ENCODE data around the gene ABRACL. TPM values are rescaled to one million over a fixed set of nuclear protein-coding genes. Genes with fewer than 3 reads are reported as not detected.
"Not testable (repeated sequence)": the region's sequence is repeated elsewhere in the genome, so short reads cannot be mapped to it uniquely, and the experiment has no call there.

Gene ABRACL
- total RNA-seq, 1 donor from 2014 or later, result 57.1 TPM

- DNase-seq, result no peak
Measured at GRCh38 chr6:139011980-139012379, 16.6 kb upstream of the ABRACL start.

GRCh38 chr6:139013185-139013800 is 15.3 kb upstream of the ABRACL start:
- DNase-seq, result no peak

GRCh38 chr6:139014945-139015344 is 13.6 kb upstream of the ABRACL start:
- DNase-seq, result no peak

DNA sequence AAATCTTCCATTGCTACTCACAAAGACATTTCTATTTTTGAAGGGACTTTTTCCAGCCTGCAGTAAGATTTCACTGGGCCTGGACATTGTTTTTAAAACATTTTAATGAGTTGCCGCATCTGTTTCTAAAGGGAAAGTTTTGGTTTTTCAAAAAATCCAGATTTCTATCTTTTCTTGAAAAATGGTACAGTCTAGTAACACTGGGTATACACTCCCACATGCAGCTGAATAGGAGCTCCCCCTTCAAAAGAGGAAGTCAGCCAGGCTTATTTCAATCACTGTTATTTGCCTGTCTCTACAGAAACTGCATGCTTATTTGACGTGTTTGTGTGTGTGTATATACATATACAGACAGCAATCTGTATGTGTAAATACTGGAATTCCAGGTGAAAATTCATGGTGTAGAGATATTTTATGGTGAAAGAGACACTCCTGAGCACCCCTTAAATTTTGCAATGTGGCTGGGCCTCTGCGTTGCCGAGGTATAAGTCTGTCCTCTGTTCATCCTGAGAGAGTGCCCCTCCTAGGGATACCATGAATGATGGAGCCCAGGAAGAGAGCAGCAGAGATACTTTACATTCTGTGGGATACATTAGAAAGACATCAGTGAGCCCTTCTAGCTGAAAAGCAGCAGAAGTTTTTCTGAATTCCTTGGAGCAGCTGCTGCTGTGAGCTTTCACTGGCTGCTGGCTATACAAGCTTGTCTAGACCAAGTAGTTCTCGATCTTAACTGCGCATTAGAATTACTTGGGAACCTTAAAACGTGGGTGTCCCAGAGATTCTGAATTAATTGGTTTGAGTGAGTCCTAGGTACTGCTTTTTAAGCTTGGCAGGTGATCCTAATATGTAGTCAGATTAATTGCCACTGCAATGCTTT is 12.0 kb upstream of the ABRACL start:
- no peak for DNase-seq

- no peak for DNase-seq
Measured at GRCh38 chr6:139017227-139017626, 11.3 kb upstream of the ABRACL start.

DNA sequence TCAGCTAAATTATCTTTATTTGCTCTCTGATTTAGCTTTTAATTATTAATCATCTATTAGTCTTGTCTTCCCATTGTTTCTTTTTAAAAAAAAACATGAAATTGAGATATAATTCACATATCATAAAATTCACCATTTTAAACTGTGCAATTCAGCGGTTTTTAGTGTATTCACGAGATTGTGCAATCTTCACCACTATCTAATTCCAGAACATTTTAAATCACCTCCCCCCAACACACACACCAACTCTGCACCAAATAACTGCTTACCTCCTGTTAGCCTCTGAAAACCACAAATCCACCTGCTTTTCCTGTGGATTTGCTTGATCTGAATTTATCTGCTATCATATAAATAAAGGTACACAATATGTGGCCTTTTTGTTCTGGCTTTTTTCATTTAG is 8.8 kb upstream of the ABRACL start:
- no peak for DNase-seq

DNA sequence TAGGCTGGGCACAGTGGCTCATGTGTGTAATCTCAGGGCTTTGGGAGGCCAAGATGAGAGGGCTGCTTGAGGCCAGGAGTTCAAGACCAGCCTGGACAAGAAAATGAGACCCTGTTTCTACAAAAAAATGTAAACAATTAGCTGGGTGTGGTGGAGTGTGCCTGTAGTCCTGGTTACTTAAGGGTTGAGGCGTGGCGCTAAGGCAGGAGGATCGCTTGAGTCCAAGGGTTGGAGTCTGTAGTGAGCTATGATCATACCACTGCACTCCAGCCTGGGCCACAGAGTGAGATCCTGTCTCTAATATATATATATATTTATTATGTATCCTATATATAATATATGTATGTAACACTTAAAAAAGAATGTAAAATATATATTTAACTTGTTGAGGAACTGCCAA is 7.9 kb upstream of the ABRACL start:
- DNase-seq, result no peak

- DNase-seq, result not testable (repeated sequence)
Measured at GRCh38 chr6:139025416-139025815, 3.1 kb upstream of the ABRACL start.

- DNase-seq, result no peak
Measured at GRCh38 chr6:139027620-139028182, 844 bp upstream of the ABRACL start.

DNA sequence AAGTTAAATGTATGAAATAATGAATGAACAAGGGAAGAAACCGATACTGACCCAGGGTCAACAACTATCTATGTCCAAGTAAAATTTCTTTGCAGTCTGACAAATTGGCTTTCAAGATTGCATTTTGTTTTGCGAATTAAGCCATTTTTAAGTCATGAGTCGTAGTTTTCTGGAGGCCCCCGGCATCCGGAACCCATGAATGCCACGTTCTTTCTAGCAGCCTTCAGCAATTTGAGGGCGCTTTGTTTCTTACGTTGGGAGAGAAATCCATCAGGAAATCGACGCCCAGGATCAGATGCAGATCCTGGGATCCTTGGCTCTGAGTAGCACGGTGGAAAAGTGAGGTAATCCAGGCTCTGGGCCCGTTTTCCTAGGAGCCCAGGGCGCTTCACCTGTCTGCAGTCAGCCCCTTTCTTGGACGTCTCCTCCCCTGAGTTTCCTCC is 309 bp upstream of the ABRACL start:
- DNase-seq, result peak; percentile 31

DNA sequence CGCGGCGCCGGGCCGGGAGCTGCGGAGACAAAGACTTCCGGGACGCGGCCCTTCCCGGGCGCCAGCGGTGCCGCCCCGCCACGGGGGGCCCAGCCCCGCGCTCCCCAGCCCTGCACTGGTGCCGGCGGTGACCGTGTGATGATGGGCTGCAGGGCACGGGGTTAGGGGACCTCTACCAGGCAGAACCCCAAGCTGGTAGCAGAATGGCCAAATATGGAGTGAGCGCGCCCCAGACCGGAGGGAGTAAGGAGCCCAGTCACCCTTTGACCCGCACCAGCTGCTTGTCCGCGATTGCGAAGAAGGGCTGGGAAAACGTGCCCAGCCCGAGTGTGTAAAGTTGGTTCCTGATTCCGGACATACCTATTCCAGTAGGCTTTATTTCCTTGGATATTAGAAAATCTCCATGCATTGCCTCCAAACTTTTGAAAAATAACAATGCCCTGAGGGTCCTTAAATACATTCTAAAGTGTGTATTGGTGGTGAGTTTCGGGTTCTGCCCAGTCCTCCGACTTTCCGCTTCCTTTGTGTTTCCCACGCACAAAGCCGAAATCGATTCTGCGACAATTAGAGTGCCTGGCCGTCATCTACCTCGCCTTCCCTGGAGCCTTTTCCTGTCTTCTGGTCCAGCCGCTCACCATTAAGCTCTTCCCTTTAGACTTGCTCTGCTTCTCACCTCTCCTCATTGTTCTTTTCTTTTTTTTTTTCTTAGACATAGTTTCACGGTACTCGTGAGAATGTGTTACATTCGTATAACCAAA is 1.1 kb downstream of the ABRACL start:
- no peak for DNase-seq

- DNase-seq, result no peak
Measured at GRCh38 chr6:139030228-139030963, 1.9 kb downstream of the ABRACL start.

DNA sequence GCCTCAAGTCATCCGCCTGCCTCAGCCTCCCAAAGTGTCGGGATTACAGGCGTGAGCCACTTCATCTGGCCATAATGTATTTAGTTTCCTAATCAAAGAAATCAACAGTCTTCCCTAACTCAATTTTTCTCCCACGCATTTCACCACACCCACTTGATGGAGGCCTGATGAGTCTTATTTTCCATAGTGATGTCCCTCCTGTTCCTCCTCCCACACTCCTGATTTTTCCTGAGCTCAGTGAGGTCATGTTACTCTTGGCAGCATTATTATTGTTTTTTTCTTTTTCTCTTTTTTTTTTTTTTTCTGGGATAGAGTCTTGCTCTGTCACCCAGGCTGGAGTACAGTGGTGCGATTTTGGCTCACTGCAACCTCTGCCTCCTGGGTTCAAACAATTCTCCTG is 8.9 kb downstream of the ABRACL start:
- DNase-seq, result no peak

DNA sequence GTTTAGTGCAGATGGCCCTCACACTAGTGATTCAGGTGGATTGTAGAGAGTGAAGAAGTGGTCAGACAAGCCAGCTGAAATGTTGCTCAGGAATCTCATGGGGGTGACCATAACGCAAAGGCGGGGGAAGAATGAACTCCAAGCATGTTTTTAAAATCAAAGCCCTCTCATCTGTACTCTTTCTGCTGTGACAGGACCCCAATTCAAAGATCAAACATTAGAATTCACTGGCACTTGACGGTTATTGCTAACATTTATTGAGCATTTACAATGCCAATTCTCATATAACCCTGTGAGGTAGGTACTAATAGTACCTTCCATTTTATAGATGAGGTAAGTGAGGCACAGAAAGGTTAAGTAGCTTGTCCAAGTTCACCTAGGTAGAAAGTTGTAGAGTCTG is 15.7 kb downstream of the ABRACL start:
- DNase-seq, result no peak

GRCh38 chr6:139047677-139048076 is 19.1 kb downstream of the ABRACL start:
- no peak for DNase-seq

DNA sequence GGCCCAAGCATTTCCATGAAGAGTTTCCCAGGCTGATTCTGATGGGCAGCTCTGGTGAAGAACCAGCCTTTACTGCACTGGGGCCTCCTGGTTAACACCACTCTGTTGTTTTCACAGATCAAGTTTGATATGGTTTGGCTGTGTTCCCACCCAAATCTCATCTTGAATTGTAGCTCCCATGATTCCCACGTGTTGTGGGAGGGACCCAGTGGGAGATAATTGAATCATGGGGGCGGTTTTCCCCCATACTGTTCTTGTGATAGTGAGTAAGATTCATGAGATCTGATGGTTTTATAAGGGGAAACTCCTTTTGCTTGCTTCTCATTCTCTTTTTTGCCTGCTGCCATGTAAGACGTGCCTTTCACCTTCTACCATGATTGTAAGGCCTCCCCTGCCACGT is 20.4 kb downstream of the ABRACL start:
- not testable (repeated sequence) for DNase-seq

DNA sequence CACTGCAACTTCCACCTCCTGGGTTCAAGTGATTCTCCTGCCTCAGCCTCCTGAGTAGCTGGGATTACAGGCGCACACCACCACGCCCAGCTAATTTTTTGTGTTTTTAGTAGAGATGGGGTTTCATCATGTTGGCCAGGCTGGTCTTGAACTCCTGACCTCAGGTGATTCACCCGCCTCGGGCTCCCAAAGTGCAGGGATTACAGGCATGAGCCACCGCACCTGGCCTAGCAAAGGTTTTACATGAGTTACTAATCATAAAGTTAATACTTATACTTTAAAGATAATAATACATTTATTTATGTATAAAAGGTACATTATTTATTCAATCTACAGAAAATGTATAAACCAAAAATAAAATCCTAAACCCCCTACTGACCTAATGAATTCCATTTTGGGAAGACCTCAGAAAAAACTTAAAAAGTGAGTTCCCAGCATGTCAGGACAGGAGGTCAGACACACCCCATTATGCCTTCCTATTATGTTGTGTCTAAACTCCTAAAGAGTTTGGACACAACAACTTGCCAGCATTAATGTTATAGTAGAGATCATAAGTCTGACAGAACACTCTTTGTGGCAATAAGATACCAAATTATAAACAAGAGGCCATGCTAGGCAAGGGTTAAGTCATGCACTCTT is 21.7 kb downstream of the ABRACL start:
- not testable (repeated sequence) for DNase-seq

DNA sequence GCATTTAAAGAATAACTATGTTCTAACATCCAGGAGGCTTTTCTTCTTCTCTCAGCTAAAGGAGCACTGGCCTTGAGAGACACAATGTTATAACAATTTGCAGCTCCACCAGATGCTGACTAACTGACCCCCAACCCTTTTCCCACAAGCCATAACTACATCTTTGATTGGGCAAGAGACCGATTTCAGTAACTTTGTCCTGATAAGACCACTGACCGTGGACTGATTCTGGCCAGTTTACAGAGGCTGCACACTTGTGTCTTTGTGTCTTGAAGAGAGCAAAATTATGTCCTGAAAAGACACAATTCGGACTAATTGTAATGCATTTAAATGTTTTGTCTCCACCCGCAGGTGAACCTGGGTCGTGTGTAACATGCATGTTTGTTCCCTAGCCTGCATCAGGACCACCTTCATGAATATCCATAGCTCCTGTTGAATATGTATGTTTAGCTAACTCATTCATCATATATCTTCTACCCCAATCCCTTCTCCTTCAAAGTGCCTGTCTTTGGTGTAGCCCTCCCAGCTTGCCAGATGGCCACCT is 22.3 kb downstream of the ABRACL start:
- no peak for DNase-seq

DNA sequence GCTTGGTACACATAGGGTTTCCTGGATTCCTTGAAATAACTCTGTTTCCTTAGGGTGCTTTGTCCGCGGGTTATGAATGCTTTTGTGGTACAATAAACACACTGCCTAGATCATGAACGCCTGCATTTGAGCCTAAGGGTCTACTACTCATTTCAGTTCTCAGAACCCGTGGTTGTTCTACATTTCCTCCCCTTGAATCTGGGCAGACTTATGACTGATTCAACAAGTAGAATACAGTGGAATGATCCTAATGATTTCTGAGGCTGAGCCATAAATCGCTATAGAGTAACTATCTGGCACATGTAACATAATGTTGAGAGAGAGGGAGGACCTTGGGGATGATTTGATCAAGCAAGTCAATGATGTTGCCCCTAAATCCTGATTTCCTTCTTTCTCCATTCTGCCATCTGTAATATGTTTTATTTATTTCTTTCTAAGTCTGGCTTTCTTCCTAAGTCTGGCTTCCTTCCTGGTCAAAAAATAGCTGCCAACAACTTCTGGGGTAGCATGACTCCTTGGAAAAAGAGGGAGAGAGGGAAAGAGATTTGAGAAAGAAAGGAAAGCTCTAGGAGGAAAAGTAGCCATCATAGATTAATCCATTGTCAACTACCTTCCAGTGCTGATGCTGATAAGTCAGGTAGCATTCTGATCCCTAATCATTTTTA is 23.0 kb downstream of the ABRACL start:
- DNase-seq, result no peak

DNA sequence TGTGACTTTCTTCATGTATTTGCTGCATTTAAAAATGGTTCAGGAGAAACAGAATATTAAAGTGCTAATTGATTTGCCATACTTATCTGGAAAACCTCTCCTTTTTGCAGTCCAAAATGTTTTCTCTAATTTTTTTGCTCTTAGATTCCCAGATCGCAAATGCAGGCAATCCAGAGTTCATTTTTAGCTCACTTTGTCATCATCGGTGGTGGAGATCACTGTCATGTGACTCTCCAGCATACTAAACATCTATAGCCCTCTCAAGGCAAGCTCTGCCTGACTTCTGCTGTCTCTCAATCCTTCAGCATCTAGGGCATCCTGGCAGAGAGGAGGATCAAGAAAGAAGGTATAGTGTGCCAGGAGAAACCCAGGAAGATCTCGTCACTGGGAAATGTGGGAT is 24.8 kb downstream of the ABRACL start:
- no peak for DNase-seq

- no peak for DNase-seq
Measured at GRCh38 chr6:139054001-139054400, 25.5 kb downstream of the ABRACL start.

All from occipital lobe (tissue), 2 donors.